Colonic mucosa (tissue), 4 donors: ENCODE results near the gene ADAMTS2. TPM values are rescaled to one million over a fixed set of nuclear protein-coding genes. Genes with fewer than 3 reads are reported as not detected.

Experiments used
- DNase-seq: peaks from one replicate; pipeline ENCODE4 v3.0.0-alpha.2; 2020
- H3K27ac ChIP-seq: fragments of 200-600 bp; one replicate; pipeline ENCODE4 v1.8.0; 2021
- H3K27me3 ChIP-seq: fragments of 200-600 bp; one replicate; pipeline ENCODE4 v1.8.0; 2021
- H3K36me3 ChIP-seq: fragments of 200-600 bp; one replicate; pipeline ENCODE4 v1.8.0; 2021
- H3K4me1 ChIP-seq: fragments of 200-600 bp; one replicate; pipeline ENCODE4 v1.8.0; 2021; ENCODE audit warnings: mild to moderate bottlenecking
- H3K4me3 ChIP-seq: fragments of 200-600 bp; one replicate; pipeline ENCODE4 v1.8.0; 2021
- H3K9ac ChIP-seq, 2 donors: one replicate each; pipeline ENCODE4 v1.7.0; 2013; ENCODE audit warnings: control low read depth in 2 of 2, low read depth in 2 of 2, low read length in 2 of 2
- H3K9me3 ChIP-seq: fragments of 200-600 bp; one replicate; pipeline ENCODE4 v1.8.0; 2021
- intact Hi-C: fragments of 100-400 bp; cut with DNase I; formaldehyde crosslinking; loops from one replicate; pipeline ENCODE4 v1.14.1; 2022
- total RNA-seq, 2 donors: library from RNA; stranded (reverse); fragmentation: NEBNext Ultra II Directional in 1 of 2; extraction: Animal tissue kit (Norgen Biotek cat#: 25700) in 1 of 2; gene quantifications; one replicate each; pipeline ENCODE4 v1.2.1, GENCODE V29; 2021
- TF ChIP-seq, protein P1 (sequence below): fragments of 200-600 bp; IDR thresholded peaks from one replicate; pipeline ENCODE4 v1.8.0; 2022; ENCODE audit warnings: antibody characterized with exemption, mild to moderate bottlenecking
- donor health status: healthy.
- donor health status: DM: no; HTN: no; CAD: no.
- donor health status: DM: no; HTN: no; CAD: no.

ADAMTS2 gene
- total RNA-seq, 2 donors from 2014 or later: 2.9 to 4.0 TPM

DNA sequence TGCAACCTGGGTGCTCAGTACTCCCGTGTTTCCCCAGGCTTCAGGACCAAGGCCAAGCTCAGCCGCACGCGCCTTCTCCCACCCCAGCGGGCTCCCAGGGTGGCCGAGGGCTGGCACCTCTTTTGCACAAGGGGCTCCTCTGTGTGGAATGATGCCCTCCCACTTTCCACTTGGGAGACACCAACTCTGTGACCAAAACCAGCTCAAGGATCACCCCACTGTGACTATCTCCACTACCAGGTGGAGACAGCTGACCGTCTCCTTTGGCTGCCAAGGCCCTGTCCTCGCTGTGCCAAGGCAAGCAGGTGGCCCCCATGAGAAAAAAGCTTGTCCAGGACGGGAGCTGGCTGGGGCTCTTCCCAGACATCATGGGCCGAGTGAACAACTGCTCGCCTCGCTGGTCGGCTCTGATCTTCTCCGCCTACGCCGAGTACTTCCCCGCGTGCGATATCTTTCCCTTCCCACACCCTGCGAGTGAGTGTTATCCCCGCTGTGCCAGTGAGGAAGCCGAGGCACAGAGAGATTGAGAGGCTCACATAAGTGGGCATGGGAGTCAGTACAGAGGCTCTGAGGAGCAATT lies 152.3 kb downstream of the ADAMTS2 start:
- Histone ChIP-seq H3K36me3 (no peaks in the 10 kb centered on the region), H3K9ac (no peak overlapping the region), H3K4me1 (no peaks in the 10 kb centered on the region), H3K27ac (no peak overlapping the region), H3K4me3 (no peak overlapping the region), H3K9me3 (no peaks in the 10 kb centered on the region), H3K27me3 (no peaks in the 10 kb centered on the region)
- TF ChIP-seq, protein P1, sequence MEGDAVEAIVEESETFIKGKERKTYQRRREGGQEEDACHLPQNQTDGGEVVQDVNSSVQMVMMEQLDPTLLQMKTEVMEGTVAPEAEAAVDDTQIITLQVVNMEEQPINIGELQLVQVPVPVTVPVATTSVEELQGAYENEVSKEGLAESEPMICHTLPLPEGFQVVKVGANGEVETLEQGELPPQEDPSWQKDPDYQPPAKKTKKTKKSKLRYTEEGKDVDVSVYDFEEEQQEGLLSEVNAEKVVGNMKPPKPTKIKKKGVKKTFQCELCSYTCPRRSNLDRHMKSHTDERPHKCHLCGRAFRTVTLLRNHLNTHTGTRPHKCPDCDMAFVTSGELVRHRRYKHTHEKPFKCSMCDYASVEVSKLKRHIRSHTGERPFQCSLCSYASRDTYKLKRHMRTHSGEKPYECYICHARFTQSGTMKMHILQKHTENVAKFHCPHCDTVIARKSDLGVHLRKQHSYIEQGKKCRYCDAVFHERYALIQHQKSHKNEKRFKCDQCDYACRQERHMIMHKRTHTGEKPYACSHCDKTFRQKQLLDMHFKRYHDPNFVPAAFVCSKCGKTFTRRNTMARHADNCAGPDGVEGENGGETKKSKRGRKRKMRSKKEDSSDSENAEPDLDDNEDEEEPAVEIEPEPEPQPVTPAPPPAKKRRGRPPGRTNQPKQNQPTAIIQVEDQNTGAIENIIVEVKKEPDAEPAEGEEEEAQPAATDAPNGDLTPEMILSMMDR: no peak
- intact Hi-C loops: no loop called here
- no peak for DNase-seq

DNA sequence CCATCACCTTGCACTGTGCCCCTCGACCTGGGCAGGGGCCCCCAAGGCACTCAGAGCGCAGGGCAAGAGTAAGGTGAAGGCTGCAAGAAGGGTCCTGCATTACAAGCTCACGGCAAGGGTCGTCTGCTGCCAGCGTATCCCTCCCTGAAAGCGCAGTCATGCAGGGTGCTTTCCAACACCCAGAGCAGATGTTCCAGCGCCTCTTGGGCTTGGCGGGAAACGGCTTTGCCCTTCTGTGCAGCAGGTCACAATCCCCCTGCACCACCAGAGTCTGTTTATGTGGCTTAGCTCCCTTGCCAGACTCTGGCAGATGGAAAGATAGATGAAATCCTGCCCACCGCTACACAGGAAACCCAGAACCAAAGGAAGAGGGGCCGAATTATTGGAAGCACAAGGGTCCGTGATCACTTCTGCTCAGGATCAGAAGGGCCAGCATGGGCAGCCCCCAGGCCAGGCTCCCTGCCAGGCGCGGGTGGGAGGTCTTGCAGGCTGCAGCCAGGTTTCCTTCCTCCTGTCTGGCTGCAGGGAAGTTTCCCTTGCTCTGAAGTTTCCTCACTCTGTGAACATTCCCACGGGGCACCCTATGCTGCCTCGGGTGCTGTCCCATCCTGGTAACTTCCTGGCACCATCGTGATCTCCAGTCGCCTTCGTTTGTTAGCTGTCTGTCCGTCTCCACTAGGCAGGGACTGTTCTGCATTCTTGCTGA lies 152.9 kb downstream of the ADAMTS2 start:
- no peak for DNase-seq
- intact Hi-C loops: no loop called here

DNA sequence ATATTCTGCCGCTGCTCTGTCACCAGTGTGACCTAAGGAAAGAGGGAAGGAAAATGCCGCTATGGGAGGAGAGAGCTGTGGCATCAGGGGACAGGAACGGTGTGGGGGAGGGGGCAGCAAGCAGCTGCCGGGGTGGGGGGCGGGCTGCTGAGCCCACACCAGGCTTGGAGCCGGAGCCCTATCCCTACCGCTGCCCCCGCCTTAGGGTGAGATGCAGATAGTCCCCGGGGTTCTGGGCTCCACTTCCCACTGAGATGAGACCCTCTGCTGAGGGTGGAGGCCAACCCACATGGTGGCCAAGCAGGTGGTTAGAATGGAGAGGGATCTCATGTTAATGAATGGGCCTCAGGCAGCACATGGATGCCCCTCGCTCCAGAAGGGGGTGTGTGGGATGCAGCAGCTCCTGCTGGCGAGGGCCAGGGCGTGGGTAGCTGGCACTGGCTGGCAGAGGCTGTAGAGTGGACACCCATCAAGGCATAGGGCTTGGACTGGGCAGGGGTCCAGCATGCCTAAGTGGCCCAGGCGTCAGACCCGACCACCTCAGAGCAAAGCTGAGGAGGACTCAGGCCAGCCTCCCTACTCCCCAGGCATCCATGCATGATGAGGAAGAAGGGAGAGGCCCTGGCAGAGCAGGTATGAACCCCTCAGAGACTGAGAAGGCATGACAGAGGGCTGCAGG lies 153.6 kb downstream of the ADAMTS2 start:
- intact Hi-C loops: no loop called here
- Histone ChIP-seq H3K9ac (no peak overlapping the region), H3K36me3 (no peaks in the 10 kb centered on the region), H3K27ac (no peak overlapping the region), H3K27me3 (no peaks in the 10 kb centered on the region), H3K4me3 (no peak overlapping the region), H3K4me1 (no peaks in the 10 kb centered on the region), H3K9me3 (no peaks in the 10 kb centered on the region)
- TF ChIP-seq, protein P1: no peak
- DNase-seq: no peak

More for the DNA sequence above, 152.9 kb downstream of the ADAMTS2 start:
- Histone ChIP-seq H3K4me3 (no peak overlapping the region), H3K27me3 (no peaks in the 10 kb centered on the region), H3K27ac (no peak overlapping the region), H3K4me1 (no peaks in the 10 kb centered on the region), H3K9ac (no peak overlapping the region), H3K9me3 (no peaks in the 10 kb centered on the region), H3K36me3 (no peaks in the 10 kb centered on the region)
- TF ChIP-seq, protein P1: no peak

DNA sequence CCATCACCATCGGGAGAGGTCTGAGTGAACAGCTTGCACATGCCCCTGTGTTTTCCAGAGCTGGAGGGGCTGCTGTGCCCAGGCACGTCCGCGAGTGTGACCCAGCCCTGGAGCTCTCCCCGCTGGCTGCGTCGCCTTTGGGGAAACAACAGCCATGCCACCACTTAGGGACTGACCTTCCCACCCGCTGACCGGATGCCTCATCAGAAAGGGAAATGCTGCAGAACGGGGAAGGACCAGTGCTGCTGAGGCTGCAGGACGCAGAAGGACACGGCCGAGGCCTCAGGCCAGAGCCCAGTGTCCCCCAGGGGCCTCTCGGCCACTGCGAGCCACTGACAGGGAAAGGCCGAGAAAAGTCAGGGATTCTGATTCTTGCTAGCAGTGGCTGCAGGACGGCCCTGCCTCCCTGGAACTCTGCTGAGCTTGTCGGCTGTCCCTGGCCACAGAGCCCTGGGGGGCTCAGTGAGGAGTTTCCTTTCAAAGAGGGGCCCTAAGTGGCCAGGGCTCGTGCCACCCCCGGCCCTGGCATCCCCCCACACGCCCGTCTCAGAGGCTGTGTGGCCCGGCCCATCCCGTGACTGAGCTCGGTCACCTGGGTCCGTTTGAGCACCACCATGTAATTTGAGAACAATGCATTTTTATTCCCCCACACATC lies 154.3 kb downstream of the ADAMTS2 start:
- Histone ChIP-seq H3K9me3 (no peaks in the 10 kb centered on the region), H3K36me3 (no peaks in the 10 kb centered on the region), H3K4me1 (no peaks in the 10 kb centered on the region), H3K27ac (no peak overlapping the region), H3K27me3 (no peaks in the 10 kb centered on the region), H3K4me3 (no peak overlapping the region), H3K9ac (no peak overlapping the region)
- TF ChIP-seq, protein P1: no peak
- intact Hi-C loops: no loop called here
- no peak for DNase-seq

DNA sequence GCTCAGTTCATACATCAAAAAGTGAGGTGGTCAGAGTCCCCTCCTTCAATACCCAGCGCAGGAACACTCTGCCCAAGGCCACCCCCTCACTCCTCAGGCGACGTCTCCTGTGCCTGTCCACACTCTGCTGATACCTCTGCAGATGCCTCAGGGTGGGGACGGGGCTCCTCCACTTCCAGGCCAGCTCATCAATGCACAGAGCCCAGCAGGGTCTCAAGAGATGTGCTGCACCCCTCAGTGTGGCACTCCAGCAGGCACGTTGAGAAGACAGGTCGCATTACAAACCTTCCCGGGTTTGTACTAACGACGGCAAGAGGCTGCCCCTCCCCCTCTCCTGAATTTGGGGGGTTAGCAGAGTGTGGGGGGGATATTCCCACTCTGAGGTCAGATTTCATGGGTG lies 156.6 kb downstream of the ADAMTS2 start:
- Histone ChIP-seq H3K4me3 (no peak overlapping the region), H3K36me3 (no peaks in the 10 kb centered on the region), H3K9me3 (no peaks in the 10 kb centered on the region), H3K4me1 (no peaks in the 10 kb centered on the region), H3K27ac (no peak overlapping the region), H3K27me3 (no peaks in the 10 kb centered on the region), H3K9ac (no peak overlapping the region)
- TF ChIP-seq, protein P1: no peak
- no peak for DNase-seq
- intact Hi-C loops: no loop called here
